GM12878 (cell line): ENCODE measurements around the gene TSGA10. TPM values are rescaled to one million over a fixed set of nuclear protein-coding genes. Genes with fewer than 3 reads are reported as not detected.
"Not testable (repeated sequence)": the region's sequence is repeated elsewhere in the genome, so short reads cannot be mapped to it uniquely, and the experiment has no call there.

Experiments
- ATAC-seq: fragments of 200-7000 bp; cut with Tn5 transposase; 3 replicates; pipeline ENCODE4 v1.9.1; 2020; ENCODE audit warnings: mild to moderate bottlenecking, moderate library complexity
- BruUV-seq: library from RNA; stranded (reverse); fragments of 400-500 nt; replicated peaks from 2 replicates; lab custom pipeline; 2021; lab: Mats Ljungman, UMichigan
- CTCF ChIA-PET: fragments of 300-600 bp; sonication (Branson Sonifier 250); formaldehyde crosslinking; extraction: SDS; loops from one replicate; lab custom pipeline; 2021; ENCODE audit warnings: inconsistent platforms; lab: Yijun Ruan, JAX
- POLR2A ChIA-PET: fragments of 350-600 bp; formaldehyde crosslinking; extraction: SDS; loops from one replicate; lab custom pipeline; 2021; ENCODE audit warnings: inconsistent platforms; lab: Charles Lee
- RAD21 ChIA-PET: fragments of 300-600 bp; sonication (Branson Sonifier 250); formaldehyde crosslinking; loops from one replicate; lab custom pipeline; 2023; ENCODE audit warnings: antibody characterized with exemption; ENCODE audit not compliant: unreplicated experiment; lab: Charles Lee
- SMC1A ChIA-PET: fragments of 300-600 bp; sonication (Branson Sonifier 250); formaldehyde crosslinking; loops from one replicate; lab custom pipeline; 2023; ENCODE audit not compliant: unreplicated experiment, uncharacterized antibody; lab: Charles Lee
- DNase-seq: peaks from one replicate; pipeline ENCODE4 v3.0.0-alpha.2; 2011; ENCODE audit warnings: low read depth, low spot score
- FAIRE-seq: peaks from 3 replicates; lab custom pipeline; 2011; peaks lifted over from hg19 to GRCh38; lab: Jason Lieb, UNC
- H2AFZ ChIP-seq: 2 replicates; pipeline ENCODE4 v1.6.0; 2011; ENCODE audit warnings: low read depth, low read length, control low read depth; ENCODE audit not compliant: control insufficient read depth
- H3K27ac ChIP-seq: 2 replicates; pipeline ENCODE4 v1.5.1; 2011; ENCODE audit warnings: control low read depth; ENCODE audit not compliant: control insufficient read depth, insufficient read depth
- H3K27me3 ChIP-seq, 2 experiments: replicated peaks in 1 of 2; 2 replicates each; pipeline versions ENCODE4 v1.6.0 to v1.6.1; 2011; ENCODE audit warnings: low read length in 1 of 2; ENCODE audit not compliant: control insufficient read depth in 2 of 2, insufficient read depth in 2 of 2
- H3K36me3 ChIP-seq, 2 experiments: 2 replicates each; pipeline ENCODE4 v1.5.1; 2011; ENCODE audit warnings: low read length in 1 of 2; ENCODE audit not compliant: control insufficient read depth in 2 of 2, insufficient read depth in 2 of 2
- H3K4me1 ChIP-seq: 2 replicates; pipeline ENCODE4 v1.6.1; 2011; ENCODE audit warnings: mild to moderate bottlenecking, low read length, moderate library complexity, mixed read lengths; ENCODE audit not compliant: control insufficient read depth, insufficient read depth
- H3K4me2 ChIP-seq: 2 replicates; pipeline ENCODE4 v1.6.0; 2011; ENCODE audit warnings: control low read depth; ENCODE audit not compliant: control insufficient read depth, insufficient read depth
- H3K4me3 ChIP-seq: fragments of 200-600 bp; sonication (generic); 2 replicates; pipeline ENCODE4 v1.5.1; 2016
- H3K79me2 ChIP-seq: 2 replicates; pipeline ENCODE4 v1.6.0; 2011; ENCODE audit warnings: low read length; ENCODE audit not compliant: control insufficient read depth, insufficient read depth
- H3K9ac ChIP-seq: 2 replicates; pipeline ENCODE4 v1.8.0; 2011; ENCODE audit warnings: low read length, control low read depth, mixed read lengths; ENCODE audit not compliant: control insufficient read depth, insufficient read depth
- H3K9me3 ChIP-seq: replicated peaks from 3 replicates; pipeline ENCODE4 v1.5.1; 2011; ENCODE audit warnings: mild to moderate bottlenecking, low read length; ENCODE audit not compliant: control insufficient read depth, insufficient read depth
- H4K20me1 ChIP-seq: 2 replicates; pipeline ENCODE4 v1.6.0; 2011; ENCODE audit not compliant: control insufficient read depth, insufficient read depth
- ASH2L ChIP-seq: fragments of 300-600, 200-600 bp; sonication (generic); IDR thresholded peaks from 2 replicates; pipeline ENCODE4 v1.6.1; 2017; ENCODE audit warnings: low read depth, mild to moderate bottlenecking, borderline replicate concordance
- CEBPZ ChIP-seq: fragments of 150-350 bp; IDR thresholded peaks from 2 replicates; pipeline ENCODE4 v1.6.1; 2016; ENCODE audit warnings: low read depth, low read length
- EED ChIP-seq: sonication (generic); IDR thresholded peaks from 2 replicates; pipeline ENCODE4 v1.6.1; 2016; ENCODE audit warnings: antibody characterized with exemption, low read depth
- ETV6 ChIP-seq, 2 experiments: fragments of 450-650 bp in 1 of 2; IDR thresholded peaks in 1 of 2; conservative IDR thresholded peaks in 1 of 2; 2 replicates each; pipeline ENCODE4 v1.6.1; 2014; ENCODE audit warnings: antibody characterized with exemption in 1 of 2, borderline replicate concordance in 1 of 2, low read depth in 1 of 2, mild to moderate bottlenecking in 1 of 2, moderate library complexity in 1 of 2
- KAT2A ChIP-seq: conservative IDR thresholded peaks from 2 replicates; pipeline ENCODE4 v1.6.1; 2011; ENCODE audit warnings: low read depth, low read length; ENCODE audit not compliant: control insufficient read depth
- LARP7 ChIP-seq: fragments of 450-650 bp; IDR thresholded peaks from 2 replicates; pipeline ENCODE4 v1.6.1; 2017; ENCODE audit warnings: mild to moderate bottlenecking
- RB1 ChIP-seq: fragments of 450-650 bp; formaldehyde crosslinking; IDR thresholded peaks from 2 replicates; pipeline ENCODE4 v1.6.1; 2017; ENCODE audit warnings: mild to moderate bottlenecking, borderline replicate concordance
- YY1 ChIP-seq: IDR thresholded peaks from 2 replicates; pipeline ENCODE4 v1.6.1; 2011; ENCODE audit warnings: low read depth, mild to moderate bottlenecking, low read length
- ZNF687 ChIP-seq: fragments of 450-650 bp; IDR thresholded peaks from 2 replicates; pipeline ENCODE4 v1.6.1; 2017; ENCODE audit warnings: mild to moderate bottlenecking, moderate library complexity
- WGBS: methylation state at CpG from one replicate; pipeline ENCODE4 v1.1.6; 2016; ENCODE audit warnings: low lambda C conversion rate; ENCODE audit not compliant: insufficient replicate concordance, insufficient coverage; ENCODE audit errors: missing lambda C conversion rate; 5-methylcytosine and 5-hydroxymethylcytosine counted together
- in situ Hi-C: fragments of 300-500 bp; cut with MboI; formaldehyde crosslinking; loops from 9 replicates; pipeline ENCODE4 v1.14.3; 2018; ENCODE audit warnings: mixed read lengths
- intact Hi-C: fragments of 100-400 bp; cut with micrococcal nuclease; formaldehyde crosslinking; loops from one replicate; pipeline ENCODE4 v1.14.2; 2022; ENCODE audit not compliant: unreplicated experiment
- polyA plus RNA-seq, 11 experiments: library from polyadenylated mRNA; depleted of rRNA in 4 of 11; unstranded in 6 of 11; stranded (reverse) in 5 of 11; fragments of >200 nt; fragmentation: Nextera tagmentation in 4 of 11; fragmentation: Illumina TruSeq in 1 of 11; extraction: Ambion mirVana in 4 of 11; extraction: Trizol in 1 of 11; gene quantifications; 1 replicate in 1 of 11; 2 replicates in 10 of 11; pipeline versions ENCODE4 v1.2.1 to v1.2.3, GENCODE V29; 2011 to 2016; ENCODE audit warnings: inconsistent platforms in 2 of 11, missing spikeins in 2 of 11, low read depth in 1 of 11
- total RNA-seq, 4 experiments: library from RNA; depleted of rRNA in 3 of 4; stranded (reverse); fragments of >200 nt in 3 of 4; fragmentation: Illumina TruSeq in 1 of 4; extraction: Trizol in 1 of 4; gene quantifications; 2 replicates each; pipeline versions ENCODE4 v1.2.1 to v1.2.3, GENCODE V29; 2013 to 2021
- TF ChIP-seq, protein P1 (sequence below): fragments of 450-650 bp; IDR thresholded peaks from 2 replicates; pipeline ENCODE4 v1.6.1; 2017; ENCODE audit warnings: mild to moderate bottlenecking, low read depth, inconsistent platforms; ENCODE audit not compliant: poor library complexity, severe bottlenecking

Gene TSGA10
- total and polyA plus RNA-seq, 10 of the 15 experiments (the other 5 are each of a cell fraction or from before 2014, with no cell fraction given), result 5.3 to 13.5 (median 8.6) TPM

DNA sequence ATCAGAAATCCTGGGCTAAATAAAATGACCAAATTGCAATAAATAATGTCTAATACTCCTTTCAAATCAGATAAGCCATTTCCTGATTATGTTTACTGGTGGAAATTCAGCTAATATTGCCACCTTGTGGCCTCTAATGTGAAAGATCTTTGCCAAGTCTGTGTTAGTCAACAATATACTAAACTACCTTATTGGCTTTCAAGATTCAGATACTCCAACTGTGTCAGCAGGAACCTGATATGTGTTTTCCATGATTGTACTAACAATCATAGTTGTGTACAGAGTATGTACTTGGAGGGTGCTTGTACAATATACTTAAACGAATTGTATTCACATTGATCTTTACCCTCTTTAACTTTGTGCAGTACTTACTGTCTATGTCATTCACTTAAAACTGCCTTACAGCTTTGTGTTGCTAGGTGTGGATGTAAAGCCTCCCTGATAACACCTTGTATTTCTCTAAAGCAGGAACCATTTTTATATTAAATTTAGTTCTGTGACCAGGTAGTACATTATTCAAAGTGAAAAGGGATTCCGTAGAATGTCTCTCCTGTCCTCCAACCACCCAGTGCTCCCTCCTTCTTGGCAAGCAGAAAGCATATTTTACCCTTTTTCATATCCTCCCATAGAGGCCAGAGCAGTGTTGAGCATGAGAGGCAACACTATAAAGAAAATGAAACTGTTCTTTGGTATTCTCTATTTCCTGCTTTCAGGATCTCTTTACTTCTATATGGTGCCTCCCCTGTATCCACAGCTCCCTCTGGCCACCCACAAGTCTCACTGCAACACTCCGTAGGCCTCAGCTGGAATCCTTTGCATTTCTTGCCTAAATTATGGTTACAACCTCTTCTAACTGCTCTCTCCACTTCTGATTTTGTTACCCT is 88.4 kb downstream of the TSGA10 start (continued):
- TF ChIP-seq ZNF687 (no peak), LARP7 (no peak), EED (0 out of 2 replicates have a peak, but pooled peaks have one; percentile 22), ASH2L (0 out of 2 replicates have a peak, but pooled peaks have one; percentile 2), CEBPZ (no peak), KAT2A (no peak), YY1 (0 out of 2 replicates have a peak, but pooled peaks have one; percentile 37), RB1 (no peak), ETV6 (conservative IDR thresholded peaks at IDR 0.05 in 1 of 2, IDR thresholded peaks at IDR 0.05 in 1 of 2; ENCODE audit: borderline replicate concordance in 1 of 2, low read depth in 1 of 2) (peak in 1 of 2 experiments; percentile 72; a peak in 2 of 4 replicates)
- TF ChIP-seq, protein P1, sequence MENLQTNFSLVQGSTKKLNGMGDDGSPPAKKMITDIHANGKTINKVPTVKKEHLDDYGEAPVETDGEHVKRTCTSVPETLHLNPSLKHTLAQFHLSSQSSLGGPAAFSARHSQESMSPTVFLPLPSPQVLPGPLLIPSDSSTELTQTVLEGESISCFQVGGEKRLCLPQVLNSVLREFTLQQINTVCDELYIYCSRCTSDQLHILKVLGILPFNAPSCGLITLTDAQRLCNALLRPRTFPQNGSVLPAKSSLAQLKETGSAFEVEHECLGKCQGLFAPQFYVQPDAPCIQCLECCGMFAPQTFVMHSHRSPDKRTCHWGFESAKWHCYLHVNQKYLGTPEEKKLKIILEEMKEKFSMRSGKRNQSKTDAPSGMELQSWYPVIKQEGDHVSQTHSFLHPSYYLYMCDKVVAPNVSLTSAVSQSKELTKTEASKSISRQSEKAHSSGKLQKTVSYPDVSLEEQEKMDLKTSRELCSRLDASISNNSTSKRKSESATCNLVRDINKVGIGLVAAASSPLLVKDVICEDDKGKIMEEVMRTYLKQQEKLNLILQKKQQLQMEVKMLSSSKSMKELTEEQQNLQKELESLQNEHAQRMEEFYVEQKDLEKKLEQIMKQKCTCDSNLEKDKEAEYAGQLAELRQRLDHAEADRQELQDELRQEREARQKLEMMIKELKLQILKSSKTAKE, result no peak

DNA sequence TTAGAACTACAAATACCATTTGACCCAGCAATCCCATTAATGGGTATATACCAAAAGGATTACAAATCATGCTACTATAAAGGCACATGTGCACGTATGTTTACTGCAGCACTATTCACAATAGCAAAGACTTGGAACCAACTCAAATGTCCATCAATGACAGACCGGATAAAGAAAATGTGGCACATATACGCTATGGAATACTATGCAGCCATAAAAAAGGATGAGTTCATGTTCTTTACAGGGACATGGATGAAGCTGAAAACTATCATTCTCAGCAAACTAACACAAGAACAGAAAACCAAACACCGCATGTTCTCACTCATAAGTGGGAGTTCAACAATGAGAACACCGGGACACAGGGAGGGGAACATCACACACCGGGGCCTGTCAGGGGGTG is 105.6 kb downstream of the TSGA10 start:
- ATAC-seq, H3K4me3 ChIP-seq, BruUV-seq, POLR2A ChIA-PET, CTCF ChIA-PET, H3K4me2 ChIP-seq, H3K79me2 ChIP-seq, RAD21 ChIA-PET, H3K27me3 ChIP-seq, H3K36me3 ChIP-seq, H4K20me1 ChIP-seq, H3K9ac ChIP-seq, H2AFZ ChIP-seq, DNase-seq, H3K27ac ChIP-seq, in situ Hi-C loops, H3K4me1 ChIP-seq, H3K9me3 ChIP-seq, intact Hi-C loops, FAIRE-seq: not testable (repeated sequence)
- WGBS, result 87% methylated on average over 6 of the region's 6 CpGs
- SMC1A ChIA-PET, result interaction anchor here (1.5 kb wide), 1 partner anchor 17 kb away, joined by 3 read pairs; no protein-coding TSS in a partner anchor
